Measurements from ENCODE around the gene MEF2B.
A peak's percentile ranks its signal among the peaks of the same experiment; 100 is the strongest.

The MEF2B gene

GRCh38 chr19:19205416-19206410 is 35.6 kb upstream of the MEF2B start:
- no peaks in the 10 kb centered on the region for H3K9me3 Mint-ChIP-seq
- intact Hi-C loops (cut with micrococcal nuclease) = no loop called here
- peaks cover 32% of the 10 kb centered on the region for H3K27me3 Mint-ChIP-seq
- H3K27ac Mint-ChIP-seq = no peak overlapping the region
- peaks cover 15% of the 10 kb centered on the region for H3K36me3 Mint-ChIP-seq (ENCODE audit: low read depth)
- no peak overlapping the region for H3K4me3 Mint-ChIP-seq
- peaks cover 37% of the 10 kb centered on the region for H3K4me1 Mint-ChIP-seq (ENCODE audit: low read depth)

DNA sequence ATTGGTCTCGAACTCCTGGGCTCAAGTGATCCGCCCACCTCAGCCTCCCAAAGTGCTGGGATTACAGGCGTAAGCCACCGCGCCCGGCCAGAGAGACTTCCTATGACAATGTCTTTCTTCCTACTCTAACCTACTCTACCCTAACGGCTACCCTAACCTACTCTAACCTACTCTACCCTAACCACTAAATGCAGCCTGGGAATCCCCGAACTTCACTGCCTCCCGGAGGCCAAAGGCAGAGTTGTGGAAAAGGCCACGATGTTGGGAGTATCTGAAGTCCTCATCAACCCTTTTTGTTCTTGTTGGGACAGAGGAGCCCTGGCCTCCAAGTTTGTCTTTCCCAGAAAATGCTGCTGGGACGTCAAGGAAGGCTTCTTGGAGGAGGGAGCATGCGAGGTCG is 34.1 kb upstream of the MEF2B start:
- Mint-ChIP-seq H3K36me3 (ENCODE audit: low read depth) (peaks cover 27% of the 10 kb centered on the region), H3K4me1 (ENCODE audit: low read depth) (peaks cover 37% of the 10 kb centered on the region), H3K27ac (peak overlapping the region; percentile 23), H3K9me3 (no peaks in the 10 kb centered on the region), H3K27me3 (peaks cover 22% of the 10 kb centered on the region), H3K4me3 (peak overlapping the region; percentile 83)
- intact Hi-C loops (cut with micrococcal nuclease) = no loop called here

- intact Hi-C loops (cut with micrococcal nuclease) = loop anchor here (1.0 kb wide), 1 partner anchor 11 kb away; the partner anchor contains the start of genes BORCS8 and RFXANK
- H3K9me3 Mint-ChIP-seq = no peaks in the 10 kb centered on the region
- H3K36me3 Mint-ChIP-seq (ENCODE audit: low read depth) = peaks cover 37% of the 10 kb centered on the region
- H3K27ac Mint-ChIP-seq = peak within 1 kb of the TSS; percentile 88
- H3K4me3 Mint-ChIP-seq = peak within 1 kb of the TSS; percentile 83
- H3K27me3 Mint-ChIP-seq = peaks cover 20% of the 10 kb centered on the region
- H3K4me1 Mint-ChIP-seq (ENCODE audit: low read depth) = peaks cover 40% of the 10 kb centered on the region
These were observed 33.2 kb upstream of the MEF2B start, which contains the start of gene NR2C2AP for GRCh38 chr19:19203012-19203856. NR2C2AP (minus strand) TSS chr19:19203414; CDS start chr19:19203060, 354 bp downstream.

- Mint-ChIP-seq H3K36me3 (ENCODE audit: low read depth) (peaks cover 42% of the 10 kb centered on the region), H3K27me3 (peaks cover 18% of the 10 kb centered on the region), H3K9me3 (no peaks in the 10 kb centered on the region), H3K4me1 (ENCODE audit: low read depth) (peaks cover 39% of the 10 kb centered on the region), H3K4me3 (peak overlapping the region; percentile 83), H3K27ac (peak overlapping the region; percentile 88)
- intact Hi-C loops (cut with micrococcal nuclease) = loop anchor here (1.0 kb wide), 1 partner anchor 10 kb away; the partner anchor contains the start of genes BORCS8 and RFXANK
These were observed 32.6 kb upstream of the MEF2B start for GRCh38 chr19:19202707-19203011.

GRCh38 chr19:19201697-19202630 is 31.9 kb upstream of the MEF2B start:
- Mint-ChIP-seq H3K4me3 (peak overlapping the region; percentile 83), H3K36me3 (ENCODE audit: low read depth) (peaks cover 49% of the 10 kb centered on the region), H3K9me3 (no peaks in the 10 kb centered on the region), H3K27ac (peak overlapping the region; percentile 88), H3K4me1 (ENCODE audit: low read depth) (peaks cover 32% of the 10 kb centered on the region), H3K27me3 (peaks cover 18% of the 10 kb centered on the region)
- intact Hi-C loops (cut with micrococcal nuclease) = no loop called here

GRCh38 chr19:19193926-19194325 is 23.9 kb upstream of the MEF2B start:
- Mint-ChIP-seq H3K9me3 (no peaks in the 10 kb centered on the region), H3K27ac (peak overlapping the region; percentile 99), H3K36me3 (ENCODE audit: low read depth) (peaks cover 86% of the 10 kb centered on the region), H3K4me1 (ENCODE audit: low read depth) (peaks cover 44% of the 10 kb centered on the region), H3K27me3 (no peaks in the 10 kb centered on the region), H3K4me3 (peak overlapping the region; percentile 91)
- intact Hi-C loops (cut with micrococcal nuclease) = loop anchor here (2.0 kb wide), 1 partner anchor 31 kb away; no protein-coding TSS in a partner anchor

DNA sequence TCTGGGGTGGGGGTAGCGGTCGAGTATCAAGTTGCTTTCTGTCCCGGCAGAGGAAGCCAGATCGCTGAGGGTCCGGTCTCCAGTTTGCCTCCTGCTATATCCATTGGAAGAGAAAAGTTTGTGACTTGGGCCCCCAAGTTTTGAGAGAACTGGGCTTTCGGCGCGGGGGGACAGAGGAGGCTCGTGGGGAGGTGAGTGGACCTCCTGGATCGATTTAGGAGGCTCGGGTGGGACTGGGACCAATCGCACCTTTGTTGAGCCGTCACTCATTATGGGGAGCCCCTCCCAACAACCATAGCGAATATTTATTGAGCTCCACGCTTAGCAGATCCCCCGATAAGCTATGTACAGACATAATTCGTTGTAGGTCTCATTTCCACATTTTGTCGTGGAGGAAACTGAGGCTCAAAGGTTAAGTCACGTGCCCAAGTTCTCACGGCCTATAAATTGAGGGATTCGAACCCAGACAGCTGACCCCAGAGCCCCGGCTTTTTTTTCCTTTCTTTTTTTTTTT is 22.9 kb upstream of the MEF2B start:
- intact Hi-C loops (cut with micrococcal nuclease) = loop anchor here (1.0 to 2.0 kb wide), 2 partner anchors 10 to 32 kb away; partner anchors contain the start of gene NR2C2AP
- Mint-ChIP-seq H3K36me3 (ENCODE audit: low read depth) (peaks cover 86% of the 10 kb centered on the region), H3K4me1 (ENCODE audit: low read depth) (peaks cover 48% of the 10 kb centered on the region), H3K4me3 (peak overlapping the region; percentile 91), H3K27me3 (no peaks in the 10 kb centered on the region), H3K9me3 (no peaks in the 10 kb centered on the region), H3K27ac (peak overlapping the region; percentile 99)

DNA sequence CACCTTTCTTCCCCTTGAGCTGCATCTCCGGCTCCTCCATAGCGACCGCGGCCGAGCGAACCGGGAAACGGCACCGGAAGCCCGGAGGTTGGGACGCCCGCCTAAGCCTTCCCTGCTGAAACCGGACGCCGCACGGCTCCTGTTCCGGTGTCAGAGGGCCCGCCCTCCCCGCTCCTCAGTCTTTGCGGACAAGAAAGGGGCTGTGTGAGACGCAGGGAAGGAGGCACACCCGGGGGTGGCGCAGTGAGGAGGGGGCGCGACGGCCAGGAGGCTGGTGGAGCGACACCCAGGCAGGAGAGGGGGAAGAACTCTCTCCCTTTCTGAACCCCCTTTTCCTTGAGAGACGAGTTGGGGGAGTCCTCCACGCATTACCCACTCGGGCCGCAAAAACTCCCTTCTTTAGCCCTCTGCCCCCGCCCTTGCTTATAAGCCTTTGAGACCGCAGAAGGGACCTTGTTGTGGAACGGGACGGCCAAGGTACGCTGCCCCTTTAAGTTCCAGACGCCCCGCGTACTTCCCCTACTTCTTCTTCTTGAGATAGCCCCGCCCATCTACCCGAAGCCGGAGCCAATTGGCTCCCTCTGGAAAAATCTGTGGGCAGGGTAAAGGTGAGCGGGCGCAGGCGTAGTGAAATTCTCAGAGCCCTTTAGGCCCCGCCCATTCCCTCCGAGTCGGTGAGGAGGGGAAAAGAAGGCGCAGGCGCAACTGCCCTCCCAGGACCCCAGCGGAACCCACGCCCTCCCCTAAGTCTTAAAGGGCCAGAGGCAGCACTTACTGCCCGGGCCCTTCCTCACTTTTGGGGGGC is 22.2 kb upstream of the MEF2B start, which contains the start of the genes BORCS8 and RFXANK:
TSS of gene BORCS8 (minus strand) at position 75 of the 805 bp plus-strand sequence. CDS start at position 40, 35 bp downstream.
TSS of gene RFXANK (plus strand) at position 181 of the 805 bp plus-strand sequence. CDS start 1,689 bp downstream, outside the sequence.
- Mint-ChIP-seq H3K4me1 (ENCODE audit: low read depth) (peaks cover 48% of the 10 kb centered on the region), H3K36me3 (ENCODE audit: low read depth) (peaks cover 85% of the 10 kb centered on the region), H3K9me3 (peaks cover under 1% of the 10 kb centered on the region), H3K27me3 (no peaks in the 10 kb centered on the region), H3K4me3 (peak within 1 kb of the TSS; percentile 91), H3K27ac (peak within 1 kb of the TSS; percentile 99)
- intact Hi-C loops (cut with micrococcal nuclease) = loop anchor here (1.0 to 2.0 kb wide), 2 partner anchors 11 to 33 kb away; partner anchors contain the start of gene NR2C2AP

- H3K27me3 Mint-ChIP-seq = no peaks in the 10 kb centered on the region
- H3K36me3 Mint-ChIP-seq (ENCODE audit: low read depth) = peaks cover 85% of the 10 kb centered on the region
- H3K4me3 Mint-ChIP-seq = peak overlapping the region; percentile 91
- H3K4me1 Mint-ChIP-seq (ENCODE audit: low read depth) = peaks cover 52% of the 10 kb centered on the region
- H3K9me3 Mint-ChIP-seq = peaks cover 6% of the 10 kb centered on the region
- intact Hi-C loops (cut with micrococcal nuclease) = loop anchor here (1.0 to 2.0 kb wide), 2 partner anchors 12 to 33 kb away; partner anchors contain the start of gene NR2C2AP
- H3K27ac Mint-ChIP-seq = peak overlapping the region; percentile 99
These were observed 21.7 kb upstream of the MEF2B start for GRCh38 chr19:19191768-19192077.

DNA sequence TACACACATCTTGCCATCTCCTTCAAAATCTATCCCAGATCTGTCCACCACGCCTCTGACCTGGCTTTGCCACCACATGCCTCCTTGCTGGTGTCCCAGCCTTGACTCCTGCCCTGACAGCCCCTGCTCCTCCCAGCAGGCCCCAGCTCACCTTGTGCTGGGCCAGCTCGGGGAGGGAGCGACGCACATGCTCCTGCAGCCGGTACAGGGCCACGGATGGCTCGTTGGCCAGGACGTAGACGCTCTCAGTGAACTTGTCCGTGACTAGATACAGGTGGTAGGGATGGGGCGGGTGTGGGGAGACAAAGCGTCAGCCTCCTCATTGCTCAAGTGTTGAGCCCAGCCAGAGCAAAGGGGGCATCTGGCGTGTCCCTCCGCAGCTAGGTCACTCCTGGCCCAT is 16.7 kb upstream of the MEF2B start:
- H3K4me1 Mint-ChIP-seq (ENCODE audit: low read depth) = peaks cover 44% of the 10 kb centered on the region
- peak overlapping the region; percentile 46 for H3K27ac Mint-ChIP-seq

GRCh38 chr19:19185853-19186740 is 16.0 kb upstream of the MEF2B start:
- intact Hi-C loops (cut with micrococcal nuclease) = no loop called here

More for the DNA sequence above, 16.7 kb upstream of the MEF2B start:
- Mint-ChIP-seq H3K9me3 (peaks cover 17% of the 10 kb centered on the region), H3K4me3 (no peak overlapping the region), H3K36me3 (ENCODE audit: low read depth) (peaks cover 86% of the 10 kb centered on the region), H3K27me3 (no peaks in the 10 kb centered on the region)
- intact Hi-C loops (cut with micrococcal nuclease) = no loop called here

More at GRCh38 chr19:19185853-19186740, 16.0 kb upstream of the MEF2B start:
- Mint-ChIP-seq H3K4me1 (ENCODE audit: low read depth) (peaks cover 44% of the 10 kb centered on the region), H3K27ac (peak overlapping the region; percentile 46), H3K36me3 (ENCODE audit: low read depth) (peaks cover 88% of the 10 kb centered on the region), H3K9me3 (peaks cover 17% of the 10 kb centered on the region), H3K27me3 (no peaks in the 10 kb centered on the region), H3K4me3 (no peak overlapping the region)
